Measurements from ENCODE around the gene SLCO3A1. TPM values are rescaled to one million over a fixed set of nuclear protein-coding genes. Genes with fewer than 3 reads are reported as not detected.

SLCO3A1 gene
- total and polyA plus RNA-seq, 12 donors, result 1.8 to 26.6 (median 17.2) TPM

DNA sequence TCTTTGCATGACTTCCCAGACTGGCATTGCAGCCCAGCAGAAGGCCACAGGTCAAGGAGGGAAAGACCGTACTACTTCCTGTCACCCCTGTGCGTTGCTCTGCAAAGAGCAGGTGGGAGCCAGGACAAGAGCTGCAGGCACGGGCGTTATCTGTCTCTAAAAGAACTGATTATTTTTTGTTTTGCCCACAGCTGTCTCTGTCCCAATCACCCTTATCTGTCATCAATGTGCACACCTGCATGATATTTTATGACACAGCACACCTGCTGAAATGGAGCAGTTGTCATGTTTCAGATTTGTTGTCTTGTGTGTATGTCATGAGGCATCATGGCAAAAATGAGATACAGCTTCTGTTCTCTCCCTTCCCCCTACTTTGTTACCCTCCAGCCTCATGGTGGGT lies 58.8 kb downstream of the SLCO3A1 start:
- Histone ChIP-seq H3K4me1 (replicated peaks in 1 of 2) (no peaks in the 10 kb centered on the region), H3K27ac (no peak overlapping the region), H3K36me3 (replicated peaks in 1 of 2) (no peaks in the 10 kb centered on the region), H3K4me3 (no peak overlapping the region), H3K27me3 (no peaks in the 10 kb centered on the region), H3K9me3 (replicated peaks in 1 of 3) (no peaks in the 10 kb centered on the region)
- no peak for DNase-seq
- TF ChIP-seq POLR2A (IDR thresholded peaks at IDR 0.05), result no peak
- TF ChIP-seq, protein P1, sequence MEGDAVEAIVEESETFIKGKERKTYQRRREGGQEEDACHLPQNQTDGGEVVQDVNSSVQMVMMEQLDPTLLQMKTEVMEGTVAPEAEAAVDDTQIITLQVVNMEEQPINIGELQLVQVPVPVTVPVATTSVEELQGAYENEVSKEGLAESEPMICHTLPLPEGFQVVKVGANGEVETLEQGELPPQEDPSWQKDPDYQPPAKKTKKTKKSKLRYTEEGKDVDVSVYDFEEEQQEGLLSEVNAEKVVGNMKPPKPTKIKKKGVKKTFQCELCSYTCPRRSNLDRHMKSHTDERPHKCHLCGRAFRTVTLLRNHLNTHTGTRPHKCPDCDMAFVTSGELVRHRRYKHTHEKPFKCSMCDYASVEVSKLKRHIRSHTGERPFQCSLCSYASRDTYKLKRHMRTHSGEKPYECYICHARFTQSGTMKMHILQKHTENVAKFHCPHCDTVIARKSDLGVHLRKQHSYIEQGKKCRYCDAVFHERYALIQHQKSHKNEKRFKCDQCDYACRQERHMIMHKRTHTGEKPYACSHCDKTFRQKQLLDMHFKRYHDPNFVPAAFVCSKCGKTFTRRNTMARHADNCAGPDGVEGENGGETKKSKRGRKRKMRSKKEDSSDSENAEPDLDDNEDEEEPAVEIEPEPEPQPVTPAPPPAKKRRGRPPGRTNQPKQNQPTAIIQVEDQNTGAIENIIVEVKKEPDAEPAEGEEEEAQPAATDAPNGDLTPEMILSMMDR (IDR thresholded peaks at IDR 0.05), result no peak
- intact Hi-C loops (cut with DNase I), result no loop called here
- 76 to 85% (median 81%) methylated on average over 4 of the region's 4 CpGs for WGBS, 4 donors

DNA sequence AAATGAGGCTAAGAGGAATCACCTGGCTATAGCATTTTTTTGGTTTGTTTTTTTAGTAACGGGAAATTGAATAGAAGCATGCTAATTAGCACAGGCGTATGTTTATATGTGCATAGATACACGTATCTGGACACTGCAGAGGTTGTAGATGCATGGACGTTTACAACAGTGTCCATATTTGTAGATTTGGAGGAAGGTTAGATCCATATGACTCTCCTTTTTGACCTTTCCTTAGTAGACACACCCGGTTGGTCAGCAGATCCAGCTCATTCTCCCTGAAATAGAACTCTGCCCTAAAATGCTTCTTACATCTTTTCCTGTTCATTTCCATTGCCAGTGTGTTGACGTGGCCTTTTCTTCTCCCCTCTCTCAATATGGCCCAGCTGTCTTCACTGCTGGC lies 60.1 kb downstream of the SLCO3A1 start:
- intact Hi-C loops (cut with DNase I), result no loop called here
- Histone ChIP-seq H3K9me3 (replicated peaks in 1 of 3) (no peaks in the 10 kb centered on the region), H3K4me3 (no peak overlapping the region), H3K27ac (no peak overlapping the region), H3K27me3 (no peaks in the 10 kb centered on the region), H3K36me3 (replicated peaks in 1 of 2) (no peaks in the 10 kb centered on the region), H3K4me1 (replicated peaks in 1 of 2) (no peaks in the 10 kb centered on the region)
- WGBS, 4 donors, result 86 to 89% (median 88%) methylated on average over 6 of the region's 6 CpGs
- TF ChIP-seq, protein P1 (IDR thresholded peaks at IDR 0.05), result no peak
- no peak for TF ChIP-seq POLR2A (IDR thresholded peaks at IDR 0.05)
- DNase-seq, result no peak

DNA sequence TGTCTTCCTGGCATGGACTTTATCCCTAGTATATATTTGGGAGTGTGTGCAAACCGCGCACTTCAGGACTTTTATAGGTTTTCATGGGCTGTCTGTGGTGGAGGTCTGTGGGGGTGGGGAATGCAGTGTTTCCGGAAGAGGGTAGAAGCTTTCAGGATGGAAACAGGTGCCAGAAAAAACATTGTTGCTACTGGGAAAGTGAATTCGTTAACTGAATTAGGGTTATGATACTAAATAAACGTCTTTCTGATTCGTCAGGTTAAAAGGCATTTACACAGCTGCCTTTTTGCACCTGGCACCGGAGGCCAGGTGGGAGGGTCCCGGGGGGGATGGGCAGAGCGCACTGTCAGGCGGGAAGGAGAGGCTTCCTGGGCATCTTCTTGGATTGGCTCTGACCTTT lies 62.1 kb downstream of the SLCO3A1 start:
- TF ChIP-seq, protein P1 (IDR thresholded peaks at IDR 0.05), result no peak
- no peak for TF ChIP-seq POLR2A (IDR thresholded peaks at IDR 0.05)
- Histone ChIP-seq H3K36me3 (replicated peaks in 1 of 2) (no peaks in the 10 kb centered on the region), H3K27ac (no peak overlapping the region), H3K4me1 (replicated peaks in 1 of 2) (no peaks in the 10 kb centered on the region), H3K9me3 (replicated peaks in 1 of 3) (no peaks in the 10 kb centered on the region), H3K4me3 (no peak overlapping the region), H3K27me3 (no peaks in the 10 kb centered on the region)
- DNase-seq, result no peak
- WGBS, 4 donors, result 78 to 91% (median 85%) methylated on average over 10 of the region's 10 CpGs
- intact Hi-C loops (cut with DNase I), result no loop called here

DNA sequence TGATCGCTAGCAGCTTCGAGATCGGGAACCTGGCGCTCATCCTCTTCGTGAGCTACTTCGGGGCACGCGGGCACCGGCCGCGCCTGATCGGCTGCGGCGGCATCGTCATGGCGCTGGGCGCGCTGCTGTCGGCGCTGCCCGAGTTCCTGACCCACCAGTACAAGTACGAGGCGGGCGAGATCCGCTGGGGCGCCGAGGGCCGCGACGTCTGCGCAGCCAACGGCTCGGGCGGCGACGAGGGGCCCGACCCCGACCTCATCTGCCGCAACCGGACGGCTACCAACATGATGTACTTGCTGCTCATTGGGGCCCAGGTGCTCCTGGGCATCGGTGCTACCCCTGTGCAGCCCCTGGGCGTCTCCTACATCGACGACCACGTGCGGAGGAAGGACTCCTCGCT lies 62.5 kb downstream of the SLCO3A1 start:
- Histone ChIP-seq H3K4me3 (no peak overlapping the region), H3K27me3 (no peaks in the 10 kb centered on the region), H3K9me3 (replicated peaks in 1 of 3) (no peaks in the 10 kb centered on the region), H3K4me1 (replicated peaks in 1 of 2) (peaks cover 0 to under 1% of the 10 kb centered on the region in 2 donors), H3K36me3 (replicated peaks in 1 of 2) (no peaks in the 10 kb centered on the region), H3K27ac (no peak overlapping the region)
- WGBS, 4 donors, result 96 to 97% (median 97%) methylated on average over 24 to 48 of the region's 48 CpGs
- TF ChIP-seq, protein P1 (IDR thresholded peaks at IDR 0.05), result no peak
- TF ChIP-seq POLR2A (IDR thresholded peaks at IDR 0.05), result no peak
- no peak for DNase-seq
- intact Hi-C loops (cut with DNase I), result no loop called here

Data from adrenal gland (tissue), 12 donors.